GM12872 (cell line): ENCODE measurements around the gene FMO5.

ENCODE experiments used
- TF ChIP-seq, protein P1 (sequence below): IDR thresholded peaks from 3 replicates; pipeline ENCODE4 v1.5.1; 2011; ENCODE audit warnings: low read depth, mild to moderate bottlenecking, low read length, moderate library complexity; ENCODE audit not compliant: insufficient read depth

Gene FMO5

DNA sequence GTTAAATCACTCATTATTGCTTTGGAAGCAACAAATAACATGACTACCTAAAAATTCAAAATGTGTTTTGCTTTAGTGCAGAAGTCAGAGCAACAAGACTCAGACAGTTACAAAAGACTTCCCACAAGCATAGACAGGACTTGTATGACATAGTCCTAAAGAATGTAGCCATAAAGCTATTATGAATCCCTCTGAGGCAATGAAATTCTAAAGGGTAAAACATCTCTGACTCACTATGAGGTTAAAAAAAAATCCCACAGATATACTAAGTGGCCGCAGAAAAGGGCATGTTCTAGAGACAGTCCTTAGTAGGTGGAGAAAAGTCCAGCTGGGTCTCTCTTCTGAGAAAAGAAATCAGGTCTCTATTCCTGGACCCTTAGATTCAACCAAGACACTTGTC, 57.8 kb downstream of the FMO5 start:
- TF ChIP-seq, protein P1, sequence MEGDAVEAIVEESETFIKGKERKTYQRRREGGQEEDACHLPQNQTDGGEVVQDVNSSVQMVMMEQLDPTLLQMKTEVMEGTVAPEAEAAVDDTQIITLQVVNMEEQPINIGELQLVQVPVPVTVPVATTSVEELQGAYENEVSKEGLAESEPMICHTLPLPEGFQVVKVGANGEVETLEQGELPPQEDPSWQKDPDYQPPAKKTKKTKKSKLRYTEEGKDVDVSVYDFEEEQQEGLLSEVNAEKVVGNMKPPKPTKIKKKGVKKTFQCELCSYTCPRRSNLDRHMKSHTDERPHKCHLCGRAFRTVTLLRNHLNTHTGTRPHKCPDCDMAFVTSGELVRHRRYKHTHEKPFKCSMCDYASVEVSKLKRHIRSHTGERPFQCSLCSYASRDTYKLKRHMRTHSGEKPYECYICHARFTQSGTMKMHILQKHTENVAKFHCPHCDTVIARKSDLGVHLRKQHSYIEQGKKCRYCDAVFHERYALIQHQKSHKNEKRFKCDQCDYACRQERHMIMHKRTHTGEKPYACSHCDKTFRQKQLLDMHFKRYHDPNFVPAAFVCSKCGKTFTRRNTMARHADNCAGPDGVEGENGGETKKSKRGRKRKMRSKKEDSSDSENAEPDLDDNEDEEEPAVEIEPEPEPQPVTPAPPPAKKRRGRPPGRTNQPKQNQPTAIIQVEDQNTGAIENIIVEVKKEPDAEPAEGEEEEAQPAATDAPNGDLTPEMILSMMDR = no peak

GRCh38 chr1:147163019-147163418, 62.1 kb downstream of the FMO5 start:
- TF ChIP-seq, protein P1 = no peak

DNA sequence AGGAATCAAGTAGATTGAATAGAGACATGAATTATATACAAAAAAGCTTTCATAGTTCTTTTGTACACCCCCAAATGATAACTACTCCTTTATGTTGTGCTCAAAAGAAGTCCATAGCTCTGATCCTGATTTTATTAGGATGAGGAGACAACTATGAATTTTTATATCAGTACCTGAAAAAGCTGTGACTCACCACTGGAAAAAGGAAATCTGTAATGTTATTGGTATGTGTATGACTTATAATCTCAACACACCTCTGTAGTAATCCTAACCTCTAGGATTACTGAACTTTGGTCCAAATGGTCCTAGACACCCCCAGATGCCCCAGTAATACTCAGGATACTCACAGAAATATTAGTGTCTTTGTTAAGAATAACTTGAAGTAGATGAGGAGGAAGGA, 63.0 kb downstream of the FMO5 start:
- TF ChIP-seq, protein P1 = no peak

DNA sequence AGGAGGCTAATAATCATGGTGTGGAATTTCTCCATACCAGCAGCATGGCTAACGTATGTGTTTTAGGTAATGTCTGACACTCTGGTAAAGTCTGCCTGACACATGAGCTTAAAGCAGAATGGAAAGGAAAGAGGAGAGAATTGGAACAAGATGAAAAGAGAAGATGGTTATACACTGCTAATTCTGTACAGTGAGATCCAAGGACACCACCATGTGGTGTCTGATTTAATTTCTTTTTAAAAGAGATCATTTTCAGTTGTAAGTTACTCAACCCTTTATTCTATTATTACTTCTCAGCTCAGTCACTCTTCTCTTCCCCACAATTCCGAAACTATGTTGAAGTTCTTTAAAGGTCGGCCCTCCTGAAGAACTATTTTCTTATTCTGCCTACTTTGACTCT, 68.5 kb downstream of the FMO5 start:
- TF ChIP-seq, protein P1 = no peak

- TF ChIP-seq, protein P1 = no peak
Measured at GRCh38 chr1:147152772-147153171, 72.4 kb downstream of the FMO5 start.

DNA sequence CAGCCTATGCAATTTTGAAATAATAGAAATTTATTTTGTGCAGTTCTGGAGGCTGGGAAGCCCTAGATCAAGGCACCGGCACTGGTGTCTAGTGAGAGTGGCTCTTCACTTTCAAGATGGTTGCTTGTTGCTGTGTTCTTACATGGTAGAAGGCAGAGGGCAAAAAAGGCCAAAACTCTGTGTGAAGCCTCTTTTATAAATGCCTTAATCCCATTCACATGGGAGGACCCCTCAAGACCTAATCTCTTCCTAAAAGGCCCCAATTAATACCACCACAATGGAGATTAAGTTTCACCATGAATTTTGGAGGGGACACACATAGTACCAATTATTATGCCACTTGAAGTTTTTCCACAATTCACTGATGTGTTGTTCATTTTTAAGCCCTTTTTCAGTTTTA, 73.9 kb downstream of the FMO5 start:
- TF ChIP-seq, protein P1 = no peak

DNA sequence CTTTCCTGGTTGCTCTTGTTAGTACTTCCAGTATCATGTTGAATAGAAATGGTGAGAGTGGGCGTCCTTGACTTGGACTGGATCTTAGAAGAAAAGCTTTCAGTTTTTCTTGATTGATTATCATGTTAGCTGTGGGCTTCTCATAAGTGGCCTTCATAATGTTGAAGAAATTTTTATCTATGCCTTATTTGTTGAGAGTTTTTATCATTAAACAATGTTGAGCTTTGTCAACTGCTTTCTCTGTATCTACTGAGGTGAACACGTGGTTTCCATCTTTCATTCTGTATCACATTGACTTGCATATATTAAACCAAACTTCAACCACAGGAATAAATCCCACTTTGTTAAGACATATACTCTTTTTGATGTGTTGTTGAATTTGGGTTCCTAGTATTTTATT, 82.3 kb downstream of the FMO5 start:
- TF ChIP-seq, protein P1 = no peak
